CD4-positive, alpha-beta T cell treated with Interleukin-4 for 4 hours (primary cell): ENCODE results near the gene AGAP4.
"Not testable (repeated sequence)": the region's sequence is repeated elsewhere in the genome, so short reads cannot be mapped to it uniquely, and the experiment has no call there.

ENCODE experiments used
- DNase-seq: peaks from one replicate; pipeline ENCODE4 v3.0.0-alpha.2; 2020

The AGAP4 gene

GRCh38 chr10:45789991-45790390 lies 57.3 kb downstream of the AGAP4 start:
- not testable (repeated sequence) for DNase-seq

- DNase-seq = not testable (repeated sequence)
Measured at GRCh38 chr10:45787212-45787741, 60.0 kb downstream of the AGAP4 start.

GRCh38 chr10:45786217-45786616 lies 61.1 kb downstream of the AGAP4 start:
- DNase-seq = not testable (repeated sequence)
